GM18861 (cell line): ENCODE measurements around the gene EDRF1.
"Not testable (repeated sequence)": the region's sequence is repeated elsewhere in the genome, so short reads cannot be mapped to it uniquely, and the experiment has no call there.

Source experiments
- ATAC-seq: cut with Tn5 transposase; IDR thresholded peaks from one replicate; pipeline ENCODE4 v1.9.1; 2021; ENCODE audit not compliant: unreplicated experiment

Gene EDRF1

DNA sequence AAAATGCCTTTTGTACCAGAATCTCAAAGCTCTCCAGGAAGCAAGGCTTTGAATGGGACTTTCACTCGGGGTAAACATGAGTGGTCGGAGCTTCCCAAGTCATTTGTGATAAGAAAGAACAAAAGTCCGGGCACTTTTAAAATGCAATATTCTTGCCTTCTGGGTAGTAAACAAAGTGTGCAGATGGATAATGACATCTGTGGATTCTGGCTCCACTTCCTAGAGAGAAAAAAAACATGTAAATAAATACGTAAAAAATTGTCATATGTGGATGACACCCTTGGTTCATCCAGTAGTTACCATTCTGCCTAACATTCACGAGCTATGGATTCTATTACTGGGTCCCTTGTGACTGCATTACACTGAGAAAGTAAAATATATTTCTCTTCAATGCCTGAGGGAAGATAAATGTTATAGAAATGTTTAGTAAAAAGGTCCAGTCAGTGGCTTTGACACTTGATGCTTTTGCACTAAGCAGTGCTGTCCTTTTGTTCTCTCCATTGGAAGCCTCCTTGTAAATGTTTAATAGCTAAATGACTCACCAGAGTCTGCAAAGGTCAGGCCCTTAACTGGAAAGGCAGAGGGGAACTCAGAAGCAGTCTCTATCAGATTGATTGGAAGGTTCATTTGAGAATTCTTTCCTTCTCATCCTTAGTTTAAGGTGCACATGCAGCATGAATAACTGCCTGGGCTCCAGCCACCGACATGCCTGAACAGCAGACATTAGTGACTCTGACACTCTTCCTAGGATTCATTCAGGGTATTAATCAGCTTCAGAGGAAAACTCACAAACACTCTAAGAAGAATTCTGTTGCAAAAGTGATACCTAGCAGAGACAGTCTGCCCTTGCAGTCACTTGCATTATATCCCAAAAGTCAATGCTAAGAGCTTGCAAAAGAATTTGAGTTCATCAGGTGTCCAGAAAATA, 11.7 kb upstream of the EDRF1 start:
- ATAC-seq = peak; percentile 68

- ATAC-seq = peak; percentile 81
These were observed 10.5 kb upstream of the EDRF1 start for GRCh38 chr10:125708971-125709503.

DNA sequence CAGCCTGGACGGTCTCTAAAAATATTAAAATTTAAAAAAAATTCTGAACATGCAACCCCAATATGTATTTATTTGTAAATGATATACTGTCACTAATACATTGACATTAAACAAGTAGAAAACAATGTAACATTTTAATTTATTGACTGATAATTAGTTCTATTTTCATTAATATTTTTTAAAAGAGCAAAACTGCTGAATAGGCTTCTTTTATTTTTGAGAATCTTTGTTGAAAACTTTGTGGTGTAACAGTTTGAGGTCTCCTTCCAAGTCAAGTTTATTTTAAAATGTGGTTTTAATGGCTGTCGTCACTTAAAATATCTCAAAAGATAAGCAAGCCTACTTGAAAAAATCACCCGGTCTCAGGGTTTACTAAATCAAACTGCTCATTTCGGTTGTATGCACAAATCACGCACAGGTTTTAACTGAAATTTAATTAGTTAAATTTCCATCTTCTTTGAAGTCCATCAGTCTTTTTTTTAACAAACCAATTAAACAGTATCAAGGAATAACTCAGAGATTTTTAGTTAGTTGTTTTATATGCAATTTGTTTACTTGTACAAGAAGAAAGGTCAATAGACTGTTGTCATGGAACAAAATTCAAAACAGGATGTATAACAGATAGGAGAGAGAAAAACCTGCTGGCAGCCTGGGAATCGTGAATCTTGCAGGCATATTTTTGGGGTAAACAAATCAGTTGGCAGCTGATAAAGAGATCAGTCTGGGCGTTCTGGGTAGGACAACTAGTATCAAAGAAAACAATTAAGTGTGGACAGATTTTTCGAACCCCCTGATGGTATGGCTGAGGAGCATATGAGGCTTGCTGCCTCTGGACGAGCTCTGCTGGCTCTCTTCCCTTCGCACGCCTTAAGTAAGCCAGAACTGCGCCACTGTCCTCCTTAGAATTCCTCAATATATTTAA, 9.7 kb upstream of the EDRF1 start:
- ATAC-seq = no peak

- no peak for ATAC-seq
These were observed 8.3 kb upstream of the EDRF1 start for GRCh38 chr10:125711110-125711750.

DNA sequence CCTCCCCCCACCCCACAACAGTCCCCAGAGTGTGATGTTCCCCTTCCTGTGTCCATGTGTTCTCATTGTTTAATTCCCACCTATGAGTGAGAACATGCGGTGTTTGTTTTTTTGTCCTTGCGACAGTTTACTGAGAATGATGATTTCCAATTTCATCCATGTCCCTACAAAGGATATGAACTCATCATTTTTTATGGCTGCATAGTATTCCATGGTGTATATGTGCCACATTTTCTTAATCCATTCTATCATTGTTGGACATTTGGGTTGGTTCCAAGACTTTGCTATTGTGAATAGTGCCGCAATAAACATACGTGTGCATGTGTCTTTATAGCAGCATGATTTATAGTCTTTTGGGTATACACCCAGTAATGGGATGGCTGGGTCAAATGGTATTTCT, 4.8 kb upstream of the EDRF1 start:
- not testable (repeated sequence) for ATAC-seq

DNA sequence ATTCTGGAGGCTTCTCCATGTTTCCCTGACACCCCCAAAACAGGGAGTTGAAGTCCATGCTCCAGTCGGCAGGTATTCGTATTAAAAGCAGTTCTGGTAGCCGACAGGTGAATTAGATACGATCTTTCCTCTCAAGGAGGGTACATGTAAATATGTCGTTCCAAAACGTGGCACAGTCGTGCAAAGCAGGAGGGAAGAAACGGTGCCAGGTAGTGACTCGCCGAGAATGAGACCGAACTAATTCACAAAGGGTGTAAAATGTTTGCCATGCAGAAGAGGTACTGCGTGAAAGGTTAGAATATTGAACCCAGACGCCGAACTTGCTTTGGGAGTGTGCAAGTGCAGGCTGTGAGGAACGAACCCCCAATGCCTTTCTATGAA, 483 bp downstream of the EDRF1 start:
- no peak for ATAC-seq

- ATAC-seq = peak; percentile 48
These were observed 1.5 kb downstream of the EDRF1 start for GRCh38 chr10:125721035-125721434.

DNA sequence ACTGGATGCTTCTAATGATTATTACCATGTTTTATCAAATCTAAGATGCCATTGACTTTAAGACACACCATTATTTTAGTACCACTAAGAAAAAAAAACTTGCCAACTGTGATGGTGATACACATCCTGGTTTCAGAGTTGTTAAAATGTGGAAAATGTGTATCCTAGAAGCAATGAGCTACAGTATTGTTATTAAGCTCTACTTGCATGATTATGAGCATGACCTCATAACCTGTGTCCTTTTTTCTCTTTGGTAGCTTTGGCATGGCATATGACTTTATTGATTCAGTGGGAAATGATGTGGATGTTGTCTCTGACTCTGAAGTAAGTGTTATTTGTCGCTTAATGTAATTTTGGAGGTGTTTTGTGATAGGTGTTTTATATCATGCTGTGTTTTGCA, 3.3 kb downstream of the EDRF1 start:
- ATAC-seq = no peak

- no peak for ATAC-seq
These were observed 7.4 kb downstream of the EDRF1 start for GRCh38 chr10:125726914-125727313.

GRCh38 chr10:125727436-125727835, 7.9 kb downstream of the EDRF1 start:
- ATAC-seq = no peak

DNA sequence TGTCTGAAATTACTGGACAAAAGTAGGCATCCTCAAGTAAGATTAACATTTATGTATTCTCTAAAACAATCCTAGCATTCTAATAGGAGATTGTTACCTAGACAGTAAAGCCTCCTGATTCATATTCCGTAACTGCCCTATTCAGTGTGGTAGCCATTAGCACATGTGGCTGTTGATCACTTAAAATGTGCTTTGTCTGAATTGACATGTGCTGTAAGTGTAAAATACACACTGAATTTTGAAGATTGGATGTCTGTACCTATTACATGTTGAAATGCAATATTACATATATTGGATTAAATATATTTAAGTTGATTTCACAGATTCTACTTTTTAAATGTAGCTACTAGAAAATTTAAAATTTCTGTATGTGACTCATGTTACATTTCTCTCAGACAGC, 14.6 kb downstream of the EDRF1 start:
- no peak for ATAC-seq

DNA sequence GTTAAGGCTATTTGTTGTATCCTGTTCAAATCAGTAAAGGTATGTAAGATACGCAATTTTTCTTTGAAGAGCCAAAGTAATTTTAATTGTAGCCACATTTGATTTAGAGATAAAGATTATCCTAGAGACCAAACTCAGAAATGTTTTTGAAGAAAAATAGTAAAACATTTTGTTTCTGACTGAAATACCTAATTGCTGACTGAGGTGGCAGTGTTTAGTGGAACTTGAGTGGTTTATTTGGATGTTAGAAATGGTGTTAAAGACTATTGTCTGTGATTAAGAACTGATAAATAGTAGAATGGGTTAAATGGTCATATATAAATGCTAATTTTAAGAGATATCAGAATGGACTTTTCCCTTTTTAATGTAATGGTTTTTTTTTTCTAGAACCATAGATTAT, 15.3 kb downstream of the EDRF1 start:
- ATAC-seq = no peak

GRCh38 chr10:125738206-125738605, 18.7 kb downstream of the EDRF1 start:
- no peak for ATAC-seq

- ATAC-seq = no peak
These were observed 20.6 kb downstream of the EDRF1 start for GRCh38 chr10:125739994-125740679.

DNA sequence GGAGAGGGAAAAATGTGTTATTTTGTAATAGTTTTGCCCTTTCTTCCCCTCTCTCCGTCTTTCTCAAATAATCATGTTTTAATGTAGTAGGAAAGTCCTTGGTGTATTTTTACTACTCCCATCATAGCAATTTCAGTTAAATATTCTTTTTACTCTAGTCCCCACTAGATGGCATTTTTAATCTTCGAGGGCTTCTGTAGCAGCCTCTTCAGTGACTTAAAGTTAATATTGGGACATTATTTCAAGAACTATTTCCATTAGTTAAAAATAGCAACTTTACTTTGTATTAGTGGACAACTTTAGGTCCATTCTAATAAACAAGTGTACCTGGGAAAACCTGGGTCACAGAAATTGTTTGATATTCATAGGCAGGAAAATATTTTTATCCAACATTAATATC, 23.0 kb downstream of the EDRF1 start:
- no peak for ATAC-seq

GRCh38 chr10:125744909-125745308, 25.4 kb downstream of the EDRF1 start:
- ATAC-seq = no peak

DNA sequence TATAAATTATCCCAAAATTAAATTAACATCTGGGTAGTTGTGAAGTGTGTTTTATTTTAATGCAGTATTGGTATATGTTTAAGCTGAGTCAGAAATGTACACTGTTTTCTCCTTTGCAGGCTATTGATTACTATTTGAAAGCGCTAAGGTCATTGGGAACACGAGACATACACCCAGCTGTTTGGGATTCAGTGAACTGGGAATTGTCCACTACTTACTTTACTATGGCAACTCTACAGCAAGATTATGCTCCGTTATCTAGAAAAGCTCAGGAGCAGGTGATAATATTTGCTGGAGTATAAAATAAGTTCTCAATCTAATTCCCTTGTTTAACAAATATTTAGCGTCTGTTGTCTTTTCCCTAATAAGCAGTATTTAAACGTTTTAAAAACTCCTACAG, 27.9 kb downstream of the EDRF1 start:
- no peak for ATAC-seq

- no peak for ATAC-seq
These were observed 36.7 kb downstream of the EDRF1 start for GRCh38 chr10:125756196-125756595.

GRCh38 chr10:125756853-125757487, 37.5 kb downstream of the EDRF1 start:
- ATAC-seq = no peak

DNA sequence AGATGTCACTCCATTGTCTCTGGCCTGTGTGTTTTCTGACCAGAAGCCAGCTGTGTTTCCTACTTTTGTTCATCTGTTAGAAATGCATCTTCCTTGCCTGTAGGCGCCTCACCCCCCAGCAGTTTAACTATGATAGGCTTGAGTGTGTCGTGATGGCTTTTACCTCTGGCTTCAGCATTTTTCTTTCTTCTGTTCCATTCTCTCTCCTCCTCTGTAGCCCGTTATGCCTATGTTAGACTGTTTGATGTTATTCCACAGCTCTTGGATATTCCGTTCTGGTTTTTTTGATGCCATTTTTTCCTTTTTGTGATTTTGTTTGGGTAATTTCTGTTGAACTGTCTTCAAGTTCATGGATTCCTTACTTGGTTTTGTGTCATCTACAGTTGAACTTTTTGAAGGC, 38.2 kb downstream of the EDRF1 start:
- no peak for ATAC-seq
